ENCODE data around the gene PTRH1.
A peak's percentile ranks its signal among the peaks of the same experiment; 100 is the strongest.

Gene PTRH1

GRCh38 chr9:127754099-127755060 lies 38.9 kb upstream of the PTRH1 start:
- Histone ChIP-seq H3K4me1 (ENCODE audit: control insufficient read depth, insufficient read depth, low read length) (peaks cover 5% of the 10 kb centered on the region; the same call in 1 of the 2 replicates), H3K9ac (ENCODE audit: low read length) (peak overlapping the region; percentile 37), H3K36me3 (ENCODE audit: control insufficient read depth, insufficient read depth, low read length) (peaks cover 1% of the 10 kb centered on the region; the same call in 1 of the 2 replicates), H3K4me3 (ENCODE audit: low read depth, low read length) (peak overlapping the region; percentile 81), H3K27me3 (ENCODE audit: control insufficient read depth, insufficient read depth, low read length) (peaks cover 52% of the 10 kb centered on the region), H3K9me3 (ENCODE audit: control insufficient read depth, insufficient read depth, low read depth, low read length) (no peaks in the 10 kb centered on the region), H3K27ac (ENCODE audit: low read depth, low read length) (no peak overlapping the region)

- Histone ChIP-seq H3K4me3 (ENCODE audit: low read depth, low read length) (no peak overlapping the region), H3K27ac (ENCODE audit: low read depth, low read length) (no peak overlapping the region), H3K27me3 (ENCODE audit: control insufficient read depth, insufficient read depth, low read length) (peaks cover 52% of the 10 kb centered on the region), H3K36me3 (ENCODE audit: control insufficient read depth, insufficient read depth, low read length) (peaks cover 5% of the 10 kb centered on the region), H3K9me3 (ENCODE audit: control insufficient read depth, insufficient read depth, low read depth, low read length) (no peaks in the 10 kb centered on the region), H3K4me1 (ENCODE audit: control insufficient read depth, insufficient read depth, low read length) (peaks cover 5% of the 10 kb centered on the region; the same call in 1 of the 2 replicates), H3K9ac (ENCODE audit: low read length) (no peak overlapping the region)
These were observed 38.2 kb upstream of the PTRH1 start for GRCh38 chr9:127753622-127754021.

GRCh38 chr9:127753148-127753547 lies 37.7 kb upstream of the PTRH1 start:
- Histone ChIP-seq H3K27me3 (ENCODE audit: control insufficient read depth, insufficient read depth, low read length) (peaks cover 52% of the 10 kb centered on the region), H3K9ac (ENCODE audit: low read length) (no peak overlapping the region), H3K4me3 (ENCODE audit: low read depth, low read length) (no peak overlapping the region), H3K27ac (ENCODE audit: low read depth, low read length) (no peak overlapping the region), H3K9me3 (ENCODE audit: control insufficient read depth, insufficient read depth, low read depth, low read length) (no peaks in the 10 kb centered on the region), H3K4me1 (ENCODE audit: control insufficient read depth, insufficient read depth, low read length) (peaks cover 5% of the 10 kb centered on the region; the same call in 1 of the 2 replicates), H3K36me3 (ENCODE audit: control insufficient read depth, insufficient read depth, low read length) (peaks cover 5% of the 10 kb centered on the region)

DNA sequence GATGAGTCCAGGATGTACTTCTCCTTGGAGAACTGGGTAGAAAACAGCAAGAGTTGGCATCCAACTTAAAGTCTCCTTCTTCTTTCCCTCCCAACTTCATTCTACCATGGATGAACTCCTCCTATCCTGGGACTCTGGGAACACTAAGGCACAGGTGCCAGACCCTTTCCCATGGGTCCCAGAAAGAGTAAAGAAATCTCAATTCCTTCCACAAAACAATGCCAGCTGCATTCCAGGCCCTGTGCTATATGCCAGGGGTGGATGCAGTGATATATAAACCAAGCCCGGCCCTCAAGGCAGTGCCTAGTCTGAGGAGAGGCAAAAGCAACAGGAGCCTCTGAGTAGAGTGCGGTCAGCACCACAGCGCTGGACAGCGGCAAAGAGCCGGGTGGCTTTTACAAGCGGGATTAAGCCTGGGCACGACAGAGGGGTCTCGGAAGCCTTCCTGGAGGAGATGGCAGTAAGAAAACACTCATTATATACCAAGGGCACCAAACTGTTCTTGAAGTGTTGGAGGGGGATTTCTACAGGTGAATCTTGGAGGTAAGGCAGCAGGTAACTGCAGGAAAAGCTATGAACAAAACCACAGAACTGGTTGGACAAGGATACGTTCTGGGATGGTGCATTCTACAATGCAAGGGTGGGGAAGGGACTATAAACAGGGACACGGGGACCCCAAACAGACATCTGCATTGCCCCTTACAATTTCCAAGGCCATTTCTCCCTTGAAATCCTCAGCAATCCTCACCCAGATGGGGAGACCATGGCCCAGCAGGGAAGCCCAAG lies 36.0 kb upstream of the PTRH1 start:
- Histone ChIP-seq H3K27me3 (ENCODE audit: control insufficient read depth, insufficient read depth, low read length) (peaks cover 47% of the 10 kb centered on the region), H3K9ac (ENCODE audit: low read length) (no peak overlapping the region), H3K36me3 (ENCODE audit: control insufficient read depth, insufficient read depth, low read length) (peaks cover 5% of the 10 kb centered on the region), H3K4me3 (ENCODE audit: low read depth, low read length) (no peak overlapping the region), H3K9me3 (ENCODE audit: control insufficient read depth, insufficient read depth, low read depth, low read length) (no peaks in the 10 kb centered on the region), H3K27ac (ENCODE audit: low read depth, low read length) (no peak overlapping the region), H3K4me1 (ENCODE audit: control insufficient read depth, insufficient read depth, low read length) (peaks cover 5% of the 10 kb centered on the region; the same call in 1 of the 2 replicates)

DNA sequence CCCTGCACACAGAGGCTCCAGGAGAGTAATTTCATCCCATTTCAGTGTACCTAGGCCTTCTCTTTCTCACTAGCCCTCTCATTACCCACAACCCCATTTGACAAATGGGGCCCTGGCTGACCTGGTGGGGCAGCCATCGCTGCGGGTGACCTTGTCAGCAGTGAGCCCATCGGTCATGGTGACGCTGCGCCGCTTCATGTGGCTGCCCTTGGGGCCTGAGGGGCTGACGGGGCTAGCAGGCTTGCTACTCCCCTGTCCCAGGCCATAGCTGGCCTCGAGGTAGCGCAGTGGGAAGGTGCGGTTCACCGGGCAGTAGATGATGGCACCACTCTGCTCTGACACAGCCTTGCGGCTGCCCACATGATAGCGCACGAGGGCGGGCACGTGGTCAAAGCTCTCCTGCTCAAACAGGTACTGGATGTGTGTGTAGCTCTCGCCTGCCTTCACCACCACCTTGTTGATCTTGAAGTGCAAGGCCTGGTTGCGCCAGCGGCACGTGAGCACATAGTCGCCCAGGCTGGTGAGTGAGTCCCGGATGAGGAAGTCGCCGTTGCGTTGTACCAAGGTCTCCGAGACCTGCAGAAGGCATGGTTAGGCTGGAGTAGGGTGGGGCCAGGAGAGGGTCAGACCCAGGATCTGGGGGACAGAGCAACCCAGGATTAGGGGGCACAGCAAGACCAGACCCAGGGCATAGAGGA lies 33.8 kb upstream of the PTRH1 start:
- Histone ChIP-seq H3K27ac (ENCODE audit: low read depth, low read length) (no peak overlapping the region), H3K9me3 (ENCODE audit: control insufficient read depth, insufficient read depth, low read depth, low read length) (no peaks in the 10 kb centered on the region), H3K4me1 (ENCODE audit: control insufficient read depth, insufficient read depth, low read length) (no peaks in the 10 kb centered on the region), H3K27me3 (ENCODE audit: control insufficient read depth, insufficient read depth, low read length) (peaks cover 27% of the 10 kb centered on the region), H3K4me3 (ENCODE audit: low read depth, low read length) (no peak overlapping the region), H3K36me3 (ENCODE audit: control insufficient read depth, insufficient read depth, low read length) (peaks cover 5% of the 10 kb centered on the region), H3K9ac (ENCODE audit: low read length) (no peak overlapping the region)

DNA sequence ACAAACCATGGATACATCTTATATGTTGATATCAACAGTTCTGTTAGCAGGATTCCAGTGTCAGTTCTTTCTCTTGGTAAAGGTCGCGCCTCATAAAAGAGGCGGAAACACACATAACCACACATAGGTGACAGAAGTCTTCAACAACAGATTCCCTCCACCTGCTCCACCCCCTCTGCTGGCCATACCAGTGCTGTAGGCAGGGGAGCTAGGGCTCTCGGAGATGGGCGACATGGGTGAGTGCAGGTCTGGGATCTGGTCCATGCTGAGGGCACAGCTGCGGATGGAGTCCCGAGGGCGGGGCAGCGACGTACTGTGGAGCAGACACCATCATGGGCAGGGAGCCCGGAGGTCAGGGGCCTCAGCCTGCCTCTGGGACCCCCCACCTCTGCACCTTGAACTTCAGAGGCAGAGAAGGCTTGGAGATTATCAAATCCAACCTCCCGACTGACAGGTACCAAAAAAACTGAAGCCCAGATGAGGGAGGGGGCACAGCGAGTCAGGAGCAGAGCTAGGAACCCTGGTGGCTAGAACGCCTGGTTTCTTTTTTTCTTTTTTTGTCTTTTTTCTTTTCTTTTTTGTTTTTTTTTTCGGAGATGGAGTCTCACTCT lies 31.6 kb upstream of the PTRH1 start:
- peaks cover 5% of the 10 kb centered on the region for H3K36me3 ChIP-seq (ENCODE audit: control insufficient read depth, insufficient read depth, low read length)

GRCh38 chr9:127744398-127745110 lies 29.1 kb upstream of the PTRH1 start:
- peaks cover 3% of the 10 kb centered on the region; the same call in 1 of the 2 replicates for H3K27me3 ChIP-seq (ENCODE audit: control insufficient read depth, insufficient read depth, low read length)
- no peak overlapping the region for H3K4me3 ChIP-seq (ENCODE audit: low read depth, low read length)
- peaks cover 3% of the 10 kb centered on the region; the same call in 1 of the 2 replicates for H3K4me1 ChIP-seq (ENCODE audit: control insufficient read depth, insufficient read depth, low read length)
- H3K9me3 ChIP-seq (ENCODE audit: control insufficient read depth, insufficient read depth, low read depth, low read length), result no peaks in the 10 kb centered on the region
- no peak overlapping the region for H3K9ac ChIP-seq (ENCODE audit: low read length)
- H3K36me3 ChIP-seq (ENCODE audit: control insufficient read depth, insufficient read depth, low read length), result peaks cover 5% of the 10 kb centered on the region
- H3K27ac ChIP-seq (ENCODE audit: low read depth, low read length), result no peak overlapping the region

More for the DNA sequence above, 31.6 kb upstream of the PTRH1 start:
- no peak overlapping the region for H3K27ac ChIP-seq (ENCODE audit: low read depth, low read length)
- peaks cover 6% of the 10 kb centered on the region for H3K27me3 ChIP-seq (ENCODE audit: control insufficient read depth, insufficient read depth, low read length)
- no peak overlapping the region for H3K4me3 ChIP-seq (ENCODE audit: low read depth, low read length)
- H3K9ac ChIP-seq (ENCODE audit: low read length), result no peak overlapping the region
- H3K4me1 ChIP-seq (ENCODE audit: control insufficient read depth, insufficient read depth, low read length), result no peaks in the 10 kb centered on the region
- H3K9me3 ChIP-seq (ENCODE audit: control insufficient read depth, insufficient read depth, low read depth, low read length), result no peaks in the 10 kb centered on the region

DNA sequence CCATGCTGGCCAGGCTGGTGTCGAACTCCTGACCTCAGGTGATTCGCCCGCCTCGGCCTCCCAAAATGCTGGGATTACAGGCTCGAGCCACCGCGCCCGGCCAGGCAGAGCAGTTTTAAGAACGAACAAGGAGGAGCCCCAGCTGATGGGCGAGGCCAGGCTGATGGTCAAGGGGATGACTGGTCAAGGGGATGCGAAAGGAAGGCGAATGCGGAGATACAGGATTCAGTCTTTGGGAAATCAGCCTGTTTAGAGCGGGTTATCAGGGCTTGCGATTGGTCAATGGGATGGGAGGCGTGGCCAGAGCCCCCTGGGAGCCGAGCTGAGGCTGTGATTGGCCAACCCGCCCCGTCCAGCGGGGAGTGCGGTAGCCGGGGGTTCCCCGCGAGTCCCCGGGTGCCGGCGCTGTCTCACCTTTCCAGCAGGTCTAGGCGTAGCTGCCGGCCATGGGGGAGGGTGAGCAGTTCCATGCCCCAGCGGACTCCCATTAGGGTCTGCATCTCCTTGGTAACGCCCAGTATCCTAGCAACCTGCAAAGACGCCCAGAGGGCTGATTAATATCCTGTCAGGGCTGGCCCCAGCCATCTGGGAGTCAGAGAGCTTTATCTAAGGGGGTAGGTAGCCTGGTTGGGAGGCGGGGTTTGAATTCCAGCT lies 27.1 kb upstream of the PTRH1 start:
- Histone ChIP-seq H3K4me1 (ENCODE audit: control insufficient read depth, insufficient read depth, low read length) (peaks cover 3% of the 10 kb centered on the region; the same call in 1 of the 2 replicates), H3K27ac (ENCODE audit: low read depth, low read length) (no peak overlapping the region), H3K36me3 (ENCODE audit: control insufficient read depth, insufficient read depth, low read length) (no peaks in the 10 kb centered on the region), H3K9me3 (ENCODE audit: control insufficient read depth, insufficient read depth, low read depth, low read length) (no peaks in the 10 kb centered on the region), H3K9ac (ENCODE audit: low read length) (no peak overlapping the region), H3K27me3 (ENCODE audit: control insufficient read depth, insufficient read depth, low read length) (peaks cover 3% of the 10 kb centered on the region; the same call in 1 of the 2 replicates), H3K4me3 (ENCODE audit: low read depth, low read length) (peak overlapping the region; percentile 57)

GRCh38 chr9:127741831-127742434 lies 26.5 kb upstream of the PTRH1 start:
- Histone ChIP-seq H3K4me1 (ENCODE audit: control insufficient read depth, insufficient read depth, low read length) (peaks cover 3% of the 10 kb centered on the region; the same call in 1 of the 2 replicates), H3K9ac (ENCODE audit: low read length) (no peak overlapping the region), H3K36me3 (ENCODE audit: control insufficient read depth, insufficient read depth, low read length) (no peaks in the 10 kb centered on the region), H3K9me3 (ENCODE audit: control insufficient read depth, insufficient read depth, low read depth, low read length) (no peaks in the 10 kb centered on the region), H3K27ac (ENCODE audit: low read depth, low read length) (no peak overlapping the region), H3K4me3 (ENCODE audit: low read depth, low read length) (peak overlapping the region; percentile 57), H3K27me3 (ENCODE audit: control insufficient read depth, insufficient read depth, low read length) (peaks cover 3% of the 10 kb centered on the region; the same call in 1 of the 2 replicates)

All from HUES6 (cell line).